Thoracic aorta (tissue), 2 donors: ENCODE measurements around the gene MAP3K7. TPM values are rescaled to one million over a fixed set of nuclear protein-coding genes. Genes with fewer than 3 reads are reported as not detected.

Source experiments
- ATAC-seq: fragments of 150-250 bp; one replicate; pipeline ENCODE4 v1.8.0; 2017; ENCODE audit warnings: low read depth; ENCODE audit not compliant: insufficient number of reproducible peaks, low FRiP score
- DNase-seq: peaks from one replicate; pipeline ENCODE4 v3.0.0-alpha.2; 2020; ENCODE audit warnings: low spot score
- H3K27ac ChIP-seq, 2 donors: fragments of 200-600 bp; sonication (generic); 1 replicate in 1 of 2; 2 replicates in 1 of 2; pipeline ENCODE4 v1.5.1; 2016; ENCODE audit warnings: mild to moderate bottlenecking in 2 of 2, moderate library complexity in 2 of 2
- H3K27me3 ChIP-seq: fragments of 200-600 bp; sonication (generic); replicated peaks from 2 replicates; pipeline ENCODE4 v1.6.0; 2016; ENCODE audit warnings: mild to moderate bottlenecking; ENCODE audit not compliant: insufficient read depth
- H3K36me3 ChIP-seq: fragments of 200-600 bp; sonication (generic); one replicate; pipeline ENCODE4 v1.5.1; 2016
- H3K4me1 ChIP-seq, 2 donors: fragments of 200-600 bp; sonication (generic); 1 replicate in 1 of 2; 2 replicates in 1 of 2; pipeline versions ENCODE4 v1.5.1 to v1.6.0; 2016; ENCODE audit warnings: low read depth in 2 of 2, mild to moderate bottlenecking in 1 of 2; ENCODE audit not compliant: control insufficient read depth in 1 of 2
- H3K4me3 ChIP-seq: fragments of 200-600 bp; sonication (generic); 2 replicates; pipeline ENCODE4 v1.5.1; 2016; ENCODE audit warnings: mild to moderate bottlenecking
- H3K9me3 ChIP-seq: fragments of 200-600 bp; sonication (generic); 2 replicates; pipeline ENCODE4 v1.5.1; 2016
- total RNA-seq, 2 donors: library from RNA; depleted of rRNA; stranded (reverse); fragments of >200 nt; gene quantifications; one replicate each; pipeline versions ENCODE4 v1.1.0 to v1.2.3, GENCODE V29; 2016
- TF ChIP-seq, protein P1 (sequence below): fragments of 200-600 bp; sonication (generic); IDR thresholded peaks from one replicate; pipeline ENCODE4 v1.5.1; 2019; ENCODE audit warnings: antibody characterized with exemption

MAP3K7 gene
- total RNA-seq, 2 donors from 2014 or later: 21.5 to 31.5 TPM

DNA sequence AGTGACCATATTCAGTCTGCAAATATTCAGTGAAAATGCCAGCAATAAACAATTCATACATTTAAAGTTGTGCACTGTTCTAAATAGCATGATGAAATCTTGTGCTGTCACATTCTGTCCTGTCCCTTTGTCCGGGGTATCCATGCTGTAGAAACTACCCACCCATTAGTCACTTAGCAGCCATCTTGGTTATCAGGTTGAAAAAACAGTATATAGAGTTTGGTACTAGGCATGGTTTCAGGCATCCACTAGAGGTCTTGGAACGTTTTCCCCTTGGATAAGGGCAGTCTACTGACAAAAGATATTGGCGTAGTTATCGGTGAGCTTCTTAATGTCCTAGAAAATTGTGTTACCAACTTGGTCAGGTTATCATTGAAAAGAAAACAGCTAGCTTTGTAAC, 12.3 kb upstream of the MAP3K7 start:
- TF ChIP-seq, protein P1, sequence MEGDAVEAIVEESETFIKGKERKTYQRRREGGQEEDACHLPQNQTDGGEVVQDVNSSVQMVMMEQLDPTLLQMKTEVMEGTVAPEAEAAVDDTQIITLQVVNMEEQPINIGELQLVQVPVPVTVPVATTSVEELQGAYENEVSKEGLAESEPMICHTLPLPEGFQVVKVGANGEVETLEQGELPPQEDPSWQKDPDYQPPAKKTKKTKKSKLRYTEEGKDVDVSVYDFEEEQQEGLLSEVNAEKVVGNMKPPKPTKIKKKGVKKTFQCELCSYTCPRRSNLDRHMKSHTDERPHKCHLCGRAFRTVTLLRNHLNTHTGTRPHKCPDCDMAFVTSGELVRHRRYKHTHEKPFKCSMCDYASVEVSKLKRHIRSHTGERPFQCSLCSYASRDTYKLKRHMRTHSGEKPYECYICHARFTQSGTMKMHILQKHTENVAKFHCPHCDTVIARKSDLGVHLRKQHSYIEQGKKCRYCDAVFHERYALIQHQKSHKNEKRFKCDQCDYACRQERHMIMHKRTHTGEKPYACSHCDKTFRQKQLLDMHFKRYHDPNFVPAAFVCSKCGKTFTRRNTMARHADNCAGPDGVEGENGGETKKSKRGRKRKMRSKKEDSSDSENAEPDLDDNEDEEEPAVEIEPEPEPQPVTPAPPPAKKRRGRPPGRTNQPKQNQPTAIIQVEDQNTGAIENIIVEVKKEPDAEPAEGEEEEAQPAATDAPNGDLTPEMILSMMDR: no peak
- Histone ChIP-seq H3K9me3 (no peaks in the 10 kb centered on the region), H3K27me3 (no peaks in the 10 kb centered on the region), H3K4me3 (no peak overlapping the region), H3K27ac (no peak overlapping the region), H3K4me1 (no peaks in the 10 kb centered on the region), H3K36me3 (no peaks in the 10 kb centered on the region)
- DNase-seq: no peak
- no peak for ATAC-seq

DNA sequence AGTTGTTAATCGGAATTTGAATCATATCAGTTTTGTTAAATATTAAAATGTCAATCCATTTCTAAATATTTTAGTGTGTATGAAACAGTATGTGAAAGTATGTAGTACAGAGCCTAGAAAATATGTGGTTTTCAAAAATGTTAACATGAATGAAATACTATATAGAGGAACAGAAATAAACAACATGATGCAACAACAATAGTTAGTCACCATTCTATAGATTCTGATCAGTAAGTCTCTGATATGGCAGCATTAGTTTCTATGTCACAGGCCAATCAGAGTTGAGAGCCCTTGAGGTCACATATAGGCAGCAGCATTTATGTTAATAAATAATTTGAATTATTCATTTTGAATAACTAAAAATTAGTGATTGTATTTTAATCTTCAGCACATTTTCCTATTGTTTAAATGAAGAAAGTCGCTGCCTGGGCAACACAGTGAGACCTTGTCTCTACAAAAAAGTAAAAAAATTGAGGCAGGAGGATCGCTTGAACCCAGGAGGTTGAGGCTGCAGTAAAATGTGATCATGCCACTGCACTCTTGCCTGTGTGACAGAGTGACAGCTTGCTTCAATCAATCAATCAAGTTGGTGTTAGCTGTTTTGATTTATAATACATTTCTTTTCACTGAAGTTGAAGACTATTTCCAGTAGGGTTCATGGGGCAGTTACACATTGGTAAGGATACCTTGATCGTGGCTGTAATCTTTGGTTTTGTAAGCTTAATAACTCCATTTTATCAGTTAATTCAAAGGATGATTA, 11.5 kb upstream of the MAP3K7 start:
- no peak for ATAC-seq
- no peaks in the 10 kb centered on the region for H3K36me3 ChIP-seq
- no peaks in the 10 kb centered on the region for H3K27me3 ChIP-seq
- H3K4me1 ChIP-seq: no peaks in the 10 kb centered on the region
- H3K9me3 ChIP-seq: no peaks in the 10 kb centered on the region
- no peak overlapping the region for H3K27ac ChIP-seq
- TF ChIP-seq, protein P1: no peak
- no peak overlapping the region for H3K4me3 ChIP-seq
- DNase-seq: no peak

GRCh38 chr6:90596967-90597539, 10.2 kb upstream of the MAP3K7 start:
- TF ChIP-seq, protein P1: no peak

DNA sequence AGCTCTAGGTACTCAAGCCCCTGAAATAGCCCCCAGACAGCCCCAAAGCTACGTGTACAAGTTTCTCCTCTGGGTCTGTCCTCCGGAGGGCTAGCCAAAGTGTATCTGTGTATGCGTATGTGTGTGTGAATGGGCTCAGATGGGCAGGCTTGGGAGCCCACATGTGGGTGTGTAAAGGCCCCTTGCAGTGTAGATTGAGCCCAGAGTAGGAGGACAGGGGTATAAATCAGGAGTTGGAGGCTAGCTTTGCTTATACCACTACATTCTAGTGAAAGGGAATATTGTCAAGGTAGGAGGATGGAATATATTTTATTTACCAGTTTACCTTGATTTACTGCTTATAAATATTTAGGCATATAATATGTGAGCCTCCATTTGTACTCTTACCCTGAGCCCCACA, 9.0 kb upstream of the MAP3K7 start:
- H3K4me3 ChIP-seq: no peak overlapping the region
- ATAC-seq: no peak

More at GRCh38 chr6:90596967-90597539, 10.2 kb upstream of the MAP3K7 start:
- DNase-seq (no peak), ATAC-seq (no peak)
- Histone ChIP-seq H3K27ac (no peak overlapping the region), H3K27me3 (no peaks in the 10 kb centered on the region), H3K4me3 (no peak overlapping the region), H3K9me3 (no peaks in the 10 kb centered on the region), H3K36me3 (no peaks in the 10 kb centered on the region), H3K4me1 (no peaks in the 10 kb centered on the region)

DNA sequence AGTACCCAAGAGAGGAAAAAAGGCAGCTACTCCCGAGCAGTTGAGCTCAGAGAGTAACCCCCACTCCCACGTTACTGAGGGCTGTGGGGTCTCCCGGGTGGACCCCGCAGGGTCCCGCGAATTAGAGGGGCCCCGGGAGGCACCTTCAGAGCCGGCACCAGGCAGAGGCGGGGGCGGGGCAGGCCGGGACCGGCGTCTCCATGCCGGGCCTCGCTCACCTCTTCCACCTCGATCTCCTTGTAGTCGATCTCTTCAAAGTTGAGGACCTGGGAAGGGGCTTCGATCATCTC, 381 bp downstream of the MAP3K7 start:
- Histone ChIP-seq H3K9me3 (no peaks in the 10 kb centered on the region), H3K4me1 (peaks cover 16 to 19% of the 10 kb centered on the region in 2 donors), H3K4me3 (peak overlapping the region; percentile 84), H3K27me3 (no peaks in the 10 kb centered on the region), H3K36me3 (no peaks in the 10 kb centered on the region), H3K27ac (peak overlapping the region; percentile 86 to 95)
- ATAC-seq (no peak), DNase-seq (no peak)
- TF ChIP-seq, protein P1: no peak

More for the DNA sequence above, 9.0 kb upstream of the MAP3K7 start:
- no peak for DNase-seq
- Histone ChIP-seq H3K9me3 (no peaks in the 10 kb centered on the region), H3K4me1 (no peaks in the 10 kb centered on the region), H3K27me3 (no peaks in the 10 kb centered on the region), H3K36me3 (no peaks in the 10 kb centered on the region), H3K27ac (no peak overlapping the region)
- TF ChIP-seq, protein P1: no peak
